WI38 (cell line): ENCODE measurements around the gene PRDX5.

Source experiments
- H3K4me3 ChIP-seq: 2 replicates; pipeline ENCODE4 v1.5.1; 2011; ENCODE audit warnings: low read depth, mild to moderate bottlenecking, control low read depth, low read length
- CTCF ChIP-seq: IDR thresholded peaks from 2 replicates; pipeline ENCODE4 v1.5.1; 2012; ENCODE audit warnings: low read depth, mild to moderate bottlenecking, control low read depth, low read length

PRDX5 gene

GRCh38 chr11:64297699-64298358 lies 20.1 kb upstream of the PRDX5 start:
- H3K4me3 ChIP-seq = no peak overlapping the region
- TF ChIP-seq CTCF = no peak

- TF ChIP-seq CTCF = no peak
- no peak overlapping the region for H3K4me3 ChIP-seq
These were observed 18.7 kb upstream of the PRDX5 start for GRCh38 chr11:64298966-64299846.

GRCh38 chr11:64299847-64300648 lies 17.9 kb upstream of the PRDX5 start, which contains the start of gene CATSPERZ:
CATSPERZ (plus strand) TSS chr11:64300358; CDS start chr11:64300411, 53 bp downstream.
- no peak for TF ChIP-seq CTCF
- peak within 1 kb of the TSS; percentile 23 for H3K4me3 ChIP-seq

- TF ChIP-seq CTCF = no peak
- H3K4me3 ChIP-seq = no peak overlapping the region
These were observed 14.6 kb upstream of the PRDX5 start for GRCh38 chr11:64303109-64304031.

GRCh38 chr11:64304032-64304315 lies 13.9 kb upstream of the PRDX5 start:
- peak overlapping the region; percentile 69 for H3K4me3 ChIP-seq
- no peak for TF ChIP-seq CTCF

- H3K4me3 ChIP-seq = peak overlapping the region; percentile 69
- TF ChIP-seq CTCF = peak; percentile 87
These were observed 13.4 kb upstream of the PRDX5 start for GRCh38 chr11:64304316-64305072.
